Measurements from ENCODE around the gene RASSF5. TPM values are rescaled to one million over a fixed set of nuclear protein-coding genes. Genes with fewer than 3 reads are reported as not detected.

The RASSF5 gene
- total and polyA plus RNA-seq, 2 of the 13 experiments (the other 11 are each of a cell fraction or from before 2014, with no cell fraction given) = 0.18 to 0.40 TPM

DNA sequence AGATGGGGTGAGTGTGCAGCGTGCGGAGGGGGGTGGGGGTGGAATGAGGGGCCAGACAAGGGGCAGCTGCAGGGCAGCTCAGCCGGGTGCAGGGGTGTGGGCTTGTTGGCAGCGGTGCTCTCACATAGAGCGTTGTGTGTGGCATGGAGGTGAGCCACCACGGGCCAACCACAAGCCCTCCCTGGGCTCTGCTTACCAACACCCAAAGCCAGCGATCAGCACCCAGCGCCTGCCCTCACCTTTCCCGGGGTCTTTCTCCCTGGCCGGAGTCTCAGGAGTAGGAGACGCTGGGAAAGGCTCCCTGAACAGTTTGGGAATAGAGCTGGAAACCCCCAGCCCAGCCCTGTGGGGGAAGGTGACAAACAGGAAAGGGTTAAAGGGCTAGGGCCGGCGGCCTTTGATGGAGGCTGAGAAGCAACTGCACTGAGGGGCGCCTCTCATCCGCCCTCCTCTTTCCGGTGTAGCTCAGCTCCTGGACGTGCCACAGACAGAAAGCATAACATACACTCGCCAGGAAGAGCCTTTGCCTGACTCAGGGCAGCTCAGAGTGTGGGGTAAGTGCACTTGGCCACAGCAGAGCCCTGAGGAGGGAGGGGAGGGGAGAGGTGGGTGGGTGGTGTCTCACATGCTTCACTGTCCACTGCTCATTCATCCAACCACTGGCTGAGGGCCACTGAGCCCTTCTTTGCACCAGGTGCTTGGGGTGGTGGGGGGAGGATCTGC, 36.5 kb upstream of the RASSF5 start (continued):
- TF ChIP-seq, protein P1, sequence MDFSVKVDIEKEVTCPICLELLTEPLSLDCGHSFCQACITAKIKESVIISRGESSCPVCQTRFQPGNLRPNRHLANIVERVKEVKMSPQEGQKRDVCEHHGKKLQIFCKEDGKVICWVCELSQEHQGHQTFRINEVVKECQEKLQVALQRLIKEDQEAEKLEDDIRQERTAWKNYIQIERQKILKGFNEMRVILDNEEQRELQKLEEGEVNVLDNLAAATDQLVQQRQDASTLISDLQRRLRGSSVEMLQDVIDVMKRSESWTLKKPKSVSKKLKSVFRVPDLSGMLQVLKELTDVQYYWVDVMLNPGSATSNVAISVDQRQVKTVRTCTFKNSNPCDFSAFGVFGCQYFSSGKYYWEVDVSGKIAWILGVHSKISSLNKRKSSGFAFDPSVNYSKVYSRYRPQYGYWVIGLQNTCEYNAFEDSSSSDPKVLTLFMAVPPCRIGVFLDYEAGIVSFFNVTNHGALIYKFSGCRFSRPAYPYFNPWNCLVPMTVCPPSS (IDR thresholded peaks at IDR 0.05) = no peak
- no peak for TF ChIP-seq HOXD1 (CRISPR knock-in tag; IDR thresholded peaks at IDR 0.05)
- TF ChIP-seq ZNF430 (CRISPR knock-in tag; IDR thresholded peaks at IDR 0.05) = peak; percentile 26; the same call in 1 of the 2 replicates
- TF ChIP-seq HOXA5 (CRISPR knock-in tag; IDR thresholded peaks at IDR 0.05) = no peak
- no peak for TF ChIP-seq NRL (CRISPR knock-in tag; IDR thresholded peaks at IDR 0.05; ENCODE audit: borderline replicate concordance)
- TF ChIP-seq, protein P2, sequence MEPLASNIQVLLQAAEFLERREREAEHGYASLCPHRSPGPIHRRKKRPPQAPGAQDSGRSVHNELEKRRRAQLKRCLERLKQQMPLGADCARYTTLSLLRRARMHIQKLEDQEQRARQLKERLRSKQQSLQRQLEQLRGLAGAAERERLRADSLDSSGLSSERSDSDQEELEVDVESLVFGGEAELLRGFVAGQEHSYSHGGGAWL (CRISPR knock-in tag; IDR thresholded peaks at IDR 0.05) = no peak
- TF ChIP-seq, protein P3, sequence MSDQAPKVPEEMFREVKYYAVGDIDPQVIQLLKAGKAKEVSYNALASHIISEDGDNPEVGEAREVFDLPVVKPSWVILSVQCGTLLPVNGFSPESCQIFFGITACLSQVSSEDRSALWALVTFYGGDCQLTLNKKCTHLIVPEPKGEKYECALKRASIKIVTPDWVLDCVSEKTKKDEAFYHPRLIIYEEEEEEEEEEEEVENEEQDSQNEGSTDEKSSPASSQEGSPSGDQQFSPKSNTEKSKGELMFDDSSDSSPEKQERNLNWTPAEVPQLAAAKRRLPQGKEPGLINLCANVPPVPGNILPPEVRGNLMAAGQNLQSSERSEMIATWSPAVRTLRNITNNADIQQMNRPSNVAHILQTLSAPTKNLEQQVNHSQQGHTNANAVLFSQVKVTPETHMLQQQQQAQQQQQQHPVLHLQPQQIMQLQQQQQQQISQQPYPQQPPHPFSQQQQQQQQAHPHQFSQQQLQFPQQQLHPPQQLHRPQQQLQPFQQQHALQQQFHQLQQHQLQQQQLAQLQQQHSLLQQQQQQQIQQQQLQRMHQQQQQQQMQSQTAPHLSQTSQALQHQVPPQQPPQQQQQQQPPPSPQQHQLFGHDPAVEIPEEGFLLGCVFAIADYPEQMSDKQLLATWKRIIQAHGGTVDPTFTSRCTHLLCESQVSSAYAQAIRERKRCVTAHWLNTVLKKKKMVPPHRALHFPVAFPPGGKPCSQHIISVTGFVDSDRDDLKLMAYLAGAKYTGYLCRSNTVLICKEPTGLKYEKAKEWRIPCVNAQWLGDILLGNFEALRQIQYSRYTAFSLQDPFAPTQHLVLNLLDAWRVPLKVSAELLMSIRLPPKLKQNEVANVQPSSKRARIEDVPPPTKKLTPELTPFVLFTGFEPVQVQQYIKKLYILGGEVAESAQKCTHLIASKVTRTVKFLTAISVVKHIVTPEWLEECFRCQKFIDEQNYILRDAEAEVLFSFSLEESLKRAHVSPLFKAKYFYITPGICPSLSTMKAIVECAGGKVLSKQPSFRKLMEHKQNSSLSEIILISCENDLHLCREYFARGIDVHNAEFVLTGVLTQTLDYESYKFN (CRISPR knock-in tag; conservative IDR thresholded peaks at IDR 0.05) = peak; percentile 38; the same call in 1 of the 2 replicates
- TF ChIP-seq CCAR2 (optimal IDR thresholded peaks at IDR 0.05; ENCODE audit: low read depth, low read length) = no peak
- TF ChIP-seq KDM1A (CRISPR knock-in tag; IDR thresholded peaks at IDR 0.05) = no peak
- TF ChIP-seq, protein P4, sequence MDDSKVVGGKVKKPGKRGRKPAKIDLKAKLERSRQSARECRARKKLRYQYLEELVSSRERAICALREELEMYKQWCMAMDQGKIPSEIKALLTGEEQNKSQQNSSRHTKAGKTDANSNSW (CRISPR knock-in tag; IDR thresholded peaks at IDR 0.05; ENCODE audit: borderline replicate concordance) = no peak
- peak; percentile 97 for TF ChIP-seq ZNF652 (CRISPR knock-in tag; IDR thresholded peaks at IDR 0.05; ENCODE audit: borderline replicate concordance, low read depth)
- TF ChIP-seq ZNF549 (CRISPR knock-in tag; IDR thresholded peaks at IDR 0.05) = no peak
- TF ChIP-seq SIX4 (CRISPR knock-in tag; IDR thresholded peaks at IDR 0.05) = no peak
- TF ChIP-seq TCF7 (IDR thresholded peaks at IDR 0.05; ENCODE audit: low read depth) = peak; percentile 86
- TF ChIP-seq, protein P5, sequence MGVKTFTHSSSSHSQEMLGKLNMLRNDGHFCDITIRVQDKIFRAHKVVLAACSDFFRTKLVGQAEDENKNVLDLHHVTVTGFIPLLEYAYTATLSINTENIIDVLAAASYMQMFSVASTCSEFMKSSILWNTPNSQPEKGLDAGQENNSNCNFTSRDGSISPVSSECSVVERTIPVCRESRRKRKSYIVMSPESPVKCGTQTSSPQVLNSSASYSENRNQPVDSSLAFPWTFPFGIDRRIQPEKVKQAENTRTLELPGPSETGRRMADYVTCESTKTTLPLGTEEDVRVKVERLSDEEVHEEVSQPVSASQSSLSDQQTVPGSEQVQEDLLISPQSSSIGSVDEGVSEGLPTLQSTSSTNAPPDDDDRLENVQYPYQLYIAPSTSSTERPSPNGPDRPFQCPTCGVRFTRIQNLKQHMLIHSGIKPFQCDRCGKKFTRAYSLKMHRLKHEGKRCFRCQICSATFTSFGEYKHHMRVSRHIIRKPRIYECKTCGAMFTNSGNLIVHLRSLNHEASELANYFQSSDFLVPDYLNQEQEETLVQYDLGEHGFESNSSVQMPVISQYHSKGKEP (CRISPR knock-in tag; IDR thresholded peaks at IDR 0.05) = no peak
- TF ChIP-seq ZNF841 (CRISPR knock-in tag; IDR thresholded peaks at IDR 0.05; ENCODE audit: borderline replicate concordance) = no peak
- TF ChIP-seq RFX3 (CRISPR knock-in tag; IDR thresholded peaks at IDR 0.05) = no peak
- no peak for TF ChIP-seq RAD51 (IDR thresholded peaks at IDR 0.05; ENCODE audit: borderline replicate concordance)
- no peak for TF ChIP-seq ZBTB7A (CRISPR knock-in tag; IDR thresholded peaks at IDR 0.05)
- TF ChIP-seq RCOR2 (CRISPR knock-in tag; IDR thresholded peaks at IDR 0.05) = no peak
- TF ChIP-seq RFXANK (CRISPR knock-in tag; IDR thresholded peaks at IDR 0.05) = no peak
- peak; percentile 39; the same call in 1 of the 2 replicates for TF ChIP-seq GATAD2A (CRISPR knock-in tag; IDR thresholded peaks at IDR 0.05)
- no peak for TF ChIP-seq ZNF451 (CRISPR knock-in tag; IDR thresholded peaks at IDR 0.05)
- TF ChIP-seq ZNF547 (CRISPR knock-in tag; IDR thresholded peaks at IDR 0.05) = no peak
- TF ChIP-seq AKAP8 (CRISPR knock-in tag; IDR thresholded peaks at IDR 0.05) = no peak
- TF ChIP-seq RBM22 (optimal IDR thresholded peaks at IDR 0.05; ENCODE audit: low read length) = no peak
- TF ChIP-seq ZNF441 (CRISPR knock-in tag; IDR thresholded peaks at IDR 0.05; ENCODE audit: borderline replicate concordance) = no peak
